PC-3 (cell line): ENCODE data around the gene TAF11L10.

Source experiments
- EZH2 ChIP-seq: fragments of 300-600 bp; sonication (generic); IDR thresholded peaks from one replicate; pipeline ENCODE4 v1.6.1; 2017; ENCODE audit warnings: antibody characterized with exemption, mild to moderate bottlenecking, low read length; ENCODE audit not compliant: unreplicated experiment
- EZH2phosphoT487 ChIP-seq: fragments of 300-600 bp; sonication (generic); IDR thresholded peaks from 2 replicates; pipeline ENCODE4 v1.6.1; 2018; ENCODE audit warnings: mild to moderate bottlenecking, antibody characterized with exemption, low read length, borderline replicate concordance
- TF ChIP-seq, protein P1 (sequence below): fragments of 300-600 bp; sonication (generic); conservative IDR thresholded peaks from 2 replicates; pipeline ENCODE4 v1.5.1; 2017; ENCODE audit warnings: antibody characterized with exemption, low read depth, mild to moderate bottlenecking, low read length

- TF ChIP-seq, protein P1, sequence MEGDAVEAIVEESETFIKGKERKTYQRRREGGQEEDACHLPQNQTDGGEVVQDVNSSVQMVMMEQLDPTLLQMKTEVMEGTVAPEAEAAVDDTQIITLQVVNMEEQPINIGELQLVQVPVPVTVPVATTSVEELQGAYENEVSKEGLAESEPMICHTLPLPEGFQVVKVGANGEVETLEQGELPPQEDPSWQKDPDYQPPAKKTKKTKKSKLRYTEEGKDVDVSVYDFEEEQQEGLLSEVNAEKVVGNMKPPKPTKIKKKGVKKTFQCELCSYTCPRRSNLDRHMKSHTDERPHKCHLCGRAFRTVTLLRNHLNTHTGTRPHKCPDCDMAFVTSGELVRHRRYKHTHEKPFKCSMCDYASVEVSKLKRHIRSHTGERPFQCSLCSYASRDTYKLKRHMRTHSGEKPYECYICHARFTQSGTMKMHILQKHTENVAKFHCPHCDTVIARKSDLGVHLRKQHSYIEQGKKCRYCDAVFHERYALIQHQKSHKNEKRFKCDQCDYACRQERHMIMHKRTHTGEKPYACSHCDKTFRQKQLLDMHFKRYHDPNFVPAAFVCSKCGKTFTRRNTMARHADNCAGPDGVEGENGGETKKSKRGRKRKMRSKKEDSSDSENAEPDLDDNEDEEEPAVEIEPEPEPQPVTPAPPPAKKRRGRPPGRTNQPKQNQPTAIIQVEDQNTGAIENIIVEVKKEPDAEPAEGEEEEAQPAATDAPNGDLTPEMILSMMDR, result no peak
- TF ChIP-seq EZH2, result no peak
- no peak for TF ChIP-seq EZH2phosphoT487
Measured at GRCh38 chr5:17619354-17619753, 21.7 kb upstream of the TAF11L10 start.
